GM18526 (cell line): ENCODE measurements around the gene PHF19.

Experiments
- POLR2A ChIP-seq: IDR thresholded peaks from 3 replicates; pipeline ENCODE4 v1.6.1; 2011; ENCODE audit not compliant: insufficient read length; ENCODE audit errors: extremely low read depth

PHF19 gene

GRCh38 chr9:120902569-120903535 is 25.9 kb upstream of the PHF19 start:
- TF ChIP-seq POLR2A, result peak; percentile 30

GRCh38 chr9:120901755-120902568 is 25.0 kb upstream of the PHF19 start:
- no peak for TF ChIP-seq POLR2A

GRCh38 chr9:120900824-120901223 is 23.8 kb upstream of the PHF19 start:
- TF ChIP-seq POLR2A, result no peak

GRCh38 chr9:120899490-120900068 is 22.6 kb upstream of the PHF19 start:
- TF ChIP-seq POLR2A, result peak; percentile 24

GRCh38 chr9:120898396-120898795 is 21.4 kb upstream of the PHF19 start:
- no peak for TF ChIP-seq POLR2A

- TF ChIP-seq POLR2A, result no peak
Measured at GRCh38 chr9:120895951-120896350, 19.0 kb upstream of the PHF19 start.

- no peak for TF ChIP-seq POLR2A
Measured at GRCh38 chr9:120894321-120895148, 17.5 kb upstream of the PHF19 start.

- TF ChIP-seq POLR2A, result no peak
Measured at GRCh38 chr9:120893611-120894307, 16.8 kb upstream of the PHF19 start.

GRCh38 chr9:120892748-120893610 is 16.0 kb upstream of the PHF19 start:
- TF ChIP-seq POLR2A, result peak; percentile 3

GRCh38 chr9:120891884-120892747 is 15.1 kb upstream of the PHF19 start:
- TF ChIP-seq POLR2A, result no peak

- no peak for TF ChIP-seq POLR2A
Measured at GRCh38 chr9:120891245-120891883, 14.4 kb upstream of the PHF19 start.
